ENCODE measurements around the gene IRX6. TPM values are rescaled to one million over a fixed set of nuclear protein-coding genes. Genes with fewer than 3 reads are reported as not detected.

The IRX6 gene
- total RNA-seq, 1 experiment from 2014 or later: 0.22 TPM

GRCh38 chr16:55294129-55294528 lies 29.9 kb upstream of the IRX6 start (continued):
- no peak for TF ChIP-seq AFF4 (CRISPR knock-in tag; IDR thresholded peaks at IDR 0.05; ENCODE audit: borderline replicate concordance)
- TF ChIP-seq CTCF (IDR thresholded peaks at IDR 0.05): no peak
- TF ChIP-seq FOXP1 (CRISPR knock-in tag; IDR thresholded peaks at IDR 0.05; ENCODE audit: borderline replicate concordance): no peak
- TF ChIP-seq ZNF423 (CRISPR knock-in tag; IDR thresholded peaks at IDR 0.05): no peak
- no peak for TF ChIP-seq NFE2L1 (CRISPR knock-in tag; IDR thresholded peaks at IDR 0.05)

GRCh38 chr16:55294931-55295342 lies 29.1 kb upstream of the IRX6 start:
- Mint-ChIP-seq H3K4me1 (peaks cover 25% of the 10 kb centered on the region), H3K27me3 (ENCODE audit: low read depth) (no peaks in the 10 kb centered on the region; the same call in 1 of the 2 replicates), H3K27ac (no peak overlapping the region), H3K9me3 (peaks cover 18% of the 10 kb centered on the region), H3K4me3 (no peak overlapping the region), H3K36me3 (peaks cover 5% of the 10 kb centered on the region; the same call in 1 of the 2 replicates)
- no peak for TF ChIP-seq SMAD3 (CRISPR knock-in tag; IDR thresholded peaks at IDR 0.05; ENCODE audit: borderline replicate concordance)
- no peak for TF ChIP-seq RORB (CRISPR knock-in tag; IDR thresholded peaks at IDR 0.05)
- no peak for TF ChIP-seq TCF7 (CRISPR knock-in tag; IDR thresholded peaks at IDR 0.05; ENCODE audit: low read depth)
- TF ChIP-seq E2F1 (CRISPR knock-in tag; IDR thresholded peaks at IDR 0.05): no peak
- TF ChIP-seq E2F5 (CRISPR knock-in tag; IDR thresholded peaks at IDR 0.05): no peak
- TF ChIP-seq ZNF281 (CRISPR knock-in tag; IDR thresholded peaks at IDR 0.05): no peak
- no peak for TF ChIP-seq ZNF219 (CRISPR knock-in tag; IDR thresholded peaks at IDR 0.05; ENCODE audit: borderline replicate concordance)
- TF ChIP-seq OVOL2 (CRISPR knock-in tag; IDR thresholded peaks at IDR 0.05; ENCODE audit: borderline replicate concordance): no peak
- TF ChIP-seq FOXP1 (CRISPR knock-in tag; IDR thresholded peaks at IDR 0.05; ENCODE audit: borderline replicate concordance): no peak
- TF ChIP-seq RELA (CRISPR knock-in tag; IDR thresholded peaks at IDR 0.05; ENCODE audit: borderline replicate concordance): no peak
- no peak for TF ChIP-seq EMX1 (CRISPR knock-in tag; IDR thresholded peaks at IDR 0.05)
- no peak for TF ChIP-seq ZMAT4 (CRISPR knock-in tag; IDR thresholded peaks at IDR 0.05)
- no peak for TF ChIP-seq PREB (CRISPR knock-in tag; IDR thresholded peaks at IDR 0.05; ENCODE audit: borderline replicate concordance)
- no peak for TF ChIP-seq NFYB (CRISPR knock-in tag; conservative IDR thresholded peaks at IDR 0.05; ENCODE audit: low read depth)
- no peak for TF ChIP-seq ATF6 (CRISPR knock-in tag; IDR thresholded peaks at IDR 0.05)
- no peak for TF ChIP-seq CBFB (CRISPR knock-in tag; IDR thresholded peaks at IDR 0.05; ENCODE audit: low read depth)
- TF ChIP-seq ESRRA (CRISPR knock-in tag; IDR thresholded peaks at IDR 0.05; ENCODE audit: borderline replicate concordance): no peak
- TF ChIP-seq CREB1 (CRISPR knock-in tag; IDR thresholded peaks at IDR 0.05): no peak
- TF ChIP-seq ZNF138 (CRISPR knock-in tag; conservative IDR thresholded peaks at IDR 0.05): no peak
- no peak for DNase-seq (ENCODE audit: low spot score)
- no peak for ATAC-seq
- POLR2A ChIA-PET: no interaction called here
- CTCF ChIA-PET: interaction anchor here (1.0 to 2.0 kb wide), 3 partner anchors 9 to 77 kb away, joined by 4 to 11 read pairs (median 6); partner anchors contain the start of gene IRX6

Data from WTC11 (cell line).